ENCODE data around the gene ADARB1. TPM values are rescaled to one million over a fixed set of nuclear protein-coding genes. Genes with fewer than 3 reads are reported as not detected.
A peak's percentile ranks its signal among the peaks of the same experiment; 100 is the strongest.

The ADARB1 gene
- total RNA-seq, 1 donor from 2014 or later: 32.0 TPM

GRCh38 chr21:45097827-45098387 lies 23.5 kb downstream of the ADARB1 start:
- no peak for DNase-seq

GRCh38 chr21:45098867-45099266 lies 24.5 kb downstream of the ADARB1 start:
- peak; percentile 70 for DNase-seq

GRCh38 chr21:45099571-45099970 lies 25.2 kb downstream of the ADARB1 start:
- DNase-seq: no peak

GRCh38 chr21:45100866-45101265 lies 26.5 kb downstream of the ADARB1 start:
- DNase-seq: no peak

- DNase-seq: peak; percentile 82
These were observed 28.1 kb downstream of the ADARB1 start for GRCh38 chr21:45102391-45102932.

GRCh38 chr21:45103971-45104520 lies 29.7 kb downstream of the ADARB1 start:
- DNase-seq: no peak

GRCh38 chr21:45104560-45104959 lies 30.2 kb downstream of the ADARB1 start:
- peak; percentile 56 for DNase-seq

GRCh38 chr21:45105906-45106485 lies 31.6 kb downstream of the ADARB1 start:
- DNase-seq: no peak

- DNase-seq: no peak
These were observed 33.8 kb downstream of the ADARB1 start for GRCh38 chr21:45108034-45108790.

GRCh38 chr21:45108808-45109781 lies 34.7 kb downstream of the ADARB1 start:
- DNase-seq: peak; percentile 55

GRCh38 chr21:45109831-45110492 lies 35.6 kb downstream of the ADARB1 start:
- peak; percentile 61 for DNase-seq

- no peak for DNase-seq
These were observed 36.7 kb downstream of the ADARB1 start for GRCh38 chr21:45110873-45111624.

- no peak for DNase-seq
These were observed 37.3 kb downstream of the ADARB1 start for GRCh38 chr21:45111703-45112102.

- no peak for DNase-seq
These were observed 38.0 kb downstream of the ADARB1 start for GRCh38 chr21:45112371-45112770.

GRCh38 chr21:45113543-45113942 lies 39.2 kb downstream of the ADARB1 start:
- no peak for DNase-seq

GRCh38 chr21:45114072-45114471 lies 39.7 kb downstream of the ADARB1 start:
- DNase-seq: no peak

- no peak for DNase-seq
These were observed 40.1 kb downstream of the ADARB1 start for GRCh38 chr21:45114475-45114874.

- no peak for DNase-seq
These were observed 40.8 kb downstream of the ADARB1 start for GRCh38 chr21:45115141-45115540.

GRCh38 chr21:45116066-45116465 lies 41.7 kb downstream of the ADARB1 start:
- no peak for DNase-seq

- DNase-seq: no peak
These were observed 42.9 kb downstream of the ADARB1 start for GRCh38 chr21:45117314-45117713.

- no peak for DNase-seq
These were observed 43.7 kb downstream of the ADARB1 start for GRCh38 chr21:45118099-45118498.

Measured in dermis blood vessel endothelial cell (primary cell).